ENCODE data around the gene SNX20. TPM values are rescaled to one million over a fixed set of nuclear protein-coding genes. Genes with fewer than 3 reads are reported as not detected.

Gene SNX20
- total and polyA plus RNA-seq, 4 donors: 0.61 to 1.1 (median 0.67) TPM

- Histone ChIP-seq H3K4me3 (ENCODE audit: low read depth, low read length) (no peak overlapping the region), H3K27ac (ENCODE audit: low read depth, low read length) (no peak overlapping the region), H3K9me3 (ENCODE audit: control insufficient read depth, insufficient read depth, low read length) (no peaks in the 10 kb centered on the region), H3K4me1 (ENCODE audit: control insufficient read depth, insufficient read depth, low read length) (no peaks in the 10 kb centered on the region), H3K36me3 (ENCODE audit: control insufficient read depth, insufficient read depth, low read length) (no peaks in the 10 kb centered on the region), H3K27me3 (ENCODE audit: control insufficient read depth, insufficient read depth, low read length) (peaks cover 3% of the 10 kb centered on the region)
- 100% methylated on average over 3 of the region's 5 CpGs for WGBS (ENCODE audit: insufficient coverage)
- DNase-seq (ENCODE audit: low read depth in 4 of 6, low spot score in 6 of 6): no peak
Measured at GRCh38 chr16:50717494-50717893, 36.4 kb upstream of the SNX20 start.

- Histone ChIP-seq H3K36me3 (ENCODE audit: control insufficient read depth, insufficient read depth, low read length) (peaks cover 1% of the 10 kb centered on the region), H3K9me3 (ENCODE audit: control insufficient read depth, insufficient read depth, low read length) (no peaks in the 10 kb centered on the region), H3K27me3 (ENCODE audit: control insufficient read depth, insufficient read depth, low read length) (peaks cover 3% of the 10 kb centered on the region), H3K27ac (ENCODE audit: low read depth, low read length) (no peak overlapping the region), H3K4me1 (ENCODE audit: control insufficient read depth, insufficient read depth, low read length) (peaks cover 2% of the 10 kb centered on the region), H3K4me3 (ENCODE audit: low read depth, low read length) (no peak overlapping the region)
- no peak for DNase-seq (ENCODE audit: low read depth in 4 of 6, low spot score in 6 of 6)
- WGBS (ENCODE audit: insufficient coverage): 81% methylated on average over 4 of the region's 4 CpGs
Measured at GRCh38 chr16:50717091-50717490, 36.0 kb upstream of the SNX20 start.

GRCh38 chr16:50712956-50713355, 31.8 kb upstream of the SNX20 start:
- no peaks in the 10 kb centered on the region for H3K9me3 ChIP-seq (ENCODE audit: control insufficient read depth, insufficient read depth, low read length)
- H3K27me3 ChIP-seq (ENCODE audit: control insufficient read depth, insufficient read depth, low read length): no peaks in the 10 kb centered on the region
- 82% methylated on average over 2 of the region's 4 CpGs for WGBS (ENCODE audit: insufficient coverage)
- peaks cover 15% of the 10 kb centered on the region for H3K4me1 ChIP-seq (ENCODE audit: control insufficient read depth, insufficient read depth, low read length)
- no peak overlapping the region for H3K27ac ChIP-seq (ENCODE audit: low read depth, low read length)
- DNase-seq (ENCODE audit: low read depth in 4 of 6, low spot score in 6 of 6): no peak
- H3K36me3 ChIP-seq (ENCODE audit: control insufficient read depth, insufficient read depth, low read length): peaks cover 3% of the 10 kb centered on the region
- H3K4me3 ChIP-seq (ENCODE audit: low read depth, low read length): no peak overlapping the region

- no peak for DNase-seq (ENCODE audit: low read depth in 4 of 6, low spot score in 6 of 6)
- H3K27ac ChIP-seq (ENCODE audit: low read depth, low read length): no peak overlapping the region
Measured at GRCh38 chr16:50712560-50712898, 31.4 kb upstream of the SNX20 start.

GRCh38 chr16:50711862-50712559, 30.9 kb upstream of the SNX20 start:
- peak in 5 of 6 donors; percentile 26 to 84 (median 36) for DNase-seq (ENCODE audit: low read depth in 4 of 6, low spot score in 6 of 6)
- H3K27me3 ChIP-seq (ENCODE audit: control insufficient read depth, insufficient read depth, low read length): no peaks in the 10 kb centered on the region
- no peak overlapping the region for H3K4me3 ChIP-seq (ENCODE audit: low read depth, low read length)
- peaks cover 15% of the 10 kb centered on the region for H3K4me1 ChIP-seq (ENCODE audit: control insufficient read depth, insufficient read depth, low read length)
- no peak overlapping the region for H3K27ac ChIP-seq (ENCODE audit: low read depth, low read length)
- peaks cover 3% of the 10 kb centered on the region for H3K36me3 ChIP-seq (ENCODE audit: control insufficient read depth, insufficient read depth, low read length)
- WGBS (ENCODE audit: insufficient coverage): 47% methylated on average over 23 of the region's 25 CpGs
- H3K9me3 ChIP-seq (ENCODE audit: control insufficient read depth, insufficient read depth, low read length): no peaks in the 10 kb centered on the region

More at GRCh38 chr16:50712560-50712898, 31.4 kb upstream of the SNX20 start:
- Histone ChIP-seq H3K4me1 (ENCODE audit: control insufficient read depth, insufficient read depth, low read length) (peaks cover 15% of the 10 kb centered on the region), H3K9me3 (ENCODE audit: control insufficient read depth, insufficient read depth, low read length) (no peaks in the 10 kb centered on the region), H3K27me3 (ENCODE audit: control insufficient read depth, insufficient read depth, low read length) (no peaks in the 10 kb centered on the region), H3K4me3 (ENCODE audit: low read depth, low read length) (no peak overlapping the region), H3K36me3 (ENCODE audit: control insufficient read depth, insufficient read depth, low read length) (peaks cover 3% of the 10 kb centered on the region)
- WGBS (ENCODE audit: insufficient coverage): no CpG with 5 or more reads among the region's 3 CpGs

GRCh38 chr16:50711040-50711439, 29.9 kb upstream of the SNX20 start:
- Histone ChIP-seq H3K4me1 (ENCODE audit: control insufficient read depth, insufficient read depth, low read length) (peaks cover 15% of the 10 kb centered on the region), H3K36me3 (ENCODE audit: control insufficient read depth, insufficient read depth, low read length) (peaks cover 3% of the 10 kb centered on the region), H3K27me3 (ENCODE audit: control insufficient read depth, insufficient read depth, low read length) (peaks cover 2% of the 10 kb centered on the region), H3K4me3 (ENCODE audit: low read depth, low read length) (no peak overlapping the region), H3K9me3 (ENCODE audit: control insufficient read depth, insufficient read depth, low read length) (peaks cover under 1% of the 10 kb centered on the region), H3K27ac (ENCODE audit: low read depth, low read length) (no peak overlapping the region)
- WGBS (ENCODE audit: insufficient coverage): 96% methylated on average over 21 of the region's 21 CpGs
- no peak for DNase-seq (ENCODE audit: low read depth in 4 of 6, low spot score in 6 of 6)

GRCh38 chr16:50709980-50710379, 28.9 kb upstream of the SNX20 start:
- peaks cover 15% of the 10 kb centered on the region for H3K4me1 ChIP-seq (ENCODE audit: control insufficient read depth, insufficient read depth, low read length)
- WGBS (ENCODE audit: insufficient coverage): 90% methylated on average over 3 of the region's 5 CpGs
- H3K36me3 ChIP-seq (ENCODE audit: control insufficient read depth, insufficient read depth, low read length): peaks cover 3% of the 10 kb centered on the region
- H3K27me3 ChIP-seq (ENCODE audit: control insufficient read depth, insufficient read depth, low read length): peaks cover 2% of the 10 kb centered on the region
- H3K27ac ChIP-seq (ENCODE audit: low read depth, low read length): no peak overlapping the region
- peaks cover 1% of the 10 kb centered on the region for H3K9me3 ChIP-seq (ENCODE audit: control insufficient read depth, insufficient read depth, low read length)
- DNase-seq (ENCODE audit: low read depth in 4 of 6, low spot score in 6 of 6): no peak
- no peak overlapping the region for H3K4me3 ChIP-seq (ENCODE audit: low read depth, low read length)

GRCh38 chr16:50709061-50709684, 28.1 kb upstream of the SNX20 start:
- WGBS (ENCODE audit: insufficient coverage): 75% methylated on average over 4 of the region's 8 CpGs

GRCh38 chr16:50708373-50709060, 27.4 kb upstream of the SNX20 start:
- 80% methylated on average over 7 of the region's 10 CpGs for WGBS (ENCODE audit: insufficient coverage)
- peaks cover 15% of the 10 kb centered on the region for H3K4me1 ChIP-seq (ENCODE audit: control insufficient read depth, insufficient read depth, low read length)
- H3K4me3 ChIP-seq (ENCODE audit: low read depth, low read length): no peak overlapping the region
- no peak overlapping the region for H3K27ac ChIP-seq (ENCODE audit: low read depth, low read length)
- peaks cover 2% of the 10 kb centered on the region for H3K27me3 ChIP-seq (ENCODE audit: control insufficient read depth, insufficient read depth, low read length)
- H3K9me3 ChIP-seq (ENCODE audit: control insufficient read depth, insufficient read depth, low read length): peaks cover 8% of the 10 kb centered on the region
- no peak for DNase-seq (ENCODE audit: low read depth in 4 of 6, low spot score in 6 of 6)
- H3K36me3 ChIP-seq (ENCODE audit: control insufficient read depth, insufficient read depth, low read length): peaks cover 3% of the 10 kb centered on the region

More at GRCh38 chr16:50709061-50709684, 28.1 kb upstream of the SNX20 start:
- Histone ChIP-seq H3K9me3 (ENCODE audit: control insufficient read depth, insufficient read depth, low read length) (peaks cover 5% of the 10 kb centered on the region), H3K27ac (ENCODE audit: low read depth, low read length) (no peak overlapping the region), H3K27me3 (ENCODE audit: control insufficient read depth, insufficient read depth, low read length) (peaks cover 2% of the 10 kb centered on the region), H3K4me1 (ENCODE audit: control insufficient read depth, insufficient read depth, low read length) (peaks cover 15% of the 10 kb centered on the region), H3K36me3 (ENCODE audit: control insufficient read depth, insufficient read depth, low read length) (peaks cover 3% of the 10 kb centered on the region), H3K4me3 (ENCODE audit: low read depth, low read length) (no peak overlapping the region)
- no peak for DNase-seq (ENCODE audit: low read depth in 4 of 6, low spot score in 6 of 6)

Data from spinal cord (tissue), 10 donors.